Activated naive CD4-positive, alpha-beta T cell treated with anti-CD3 and anti-CD28 coated beads for 36 hours (primary cell): ENCODE measurements around the gene MAPKAPK2. TPM values are rescaled to one million over a fixed set of nuclear protein-coding genes. Genes with fewer than 3 reads are reported as not detected.

ENCODE experiments used
- CTCF ChIA-PET: fragments of 350-600 bp; sonication (Branson Sonifier 250); formaldehyde crosslinking; loops from one replicate; lab custom pipeline; 2021; ENCODE audit warnings: antibody characterized with exemption; lab: Charles Lee
- DNase-seq: peaks from one replicate; pipeline ENCODE4 v3.0.0-alpha.2; 2020
- H3K27ac Mint-ChIP-seq: one replicate; pipeline ENCODE4 v1.8.0; 2021; ENCODE audit warnings: mild to moderate bottlenecking, mixed read lengths
- H3K27me3 Mint-ChIP-seq: one replicate; pipeline ENCODE4 v1.8.0; 2021; ENCODE audit warnings: low read depth, mixed read lengths
- H3K36me3 Mint-ChIP-seq: one replicate; pipeline ENCODE4 v1.8.0; 2021; ENCODE audit warnings: low read depth, mixed read lengths
- H3K4me1 Mint-ChIP-seq: one replicate; pipeline ENCODE4 v1.8.0; 2021; ENCODE audit warnings: low read depth, mixed read lengths
- H3K4me3 Mint-ChIP-seq: one replicate; pipeline ENCODE4 v1.8.0; 2021; ENCODE audit warnings: mild to moderate bottlenecking, moderate library complexity, mixed read lengths
- H3K9me3 Mint-ChIP-seq: one replicate; pipeline ENCODE4 v1.8.0; 2021; ENCODE audit warnings: mixed read lengths
- intact Hi-C: fragments of 100-400 bp; cut with micrococcal nuclease; formaldehyde crosslinking; loops from one replicate; pipeline ENCODE4 v1.15.1; 2023
- total RNA-seq, 2 experiments: library from RNA; stranded (reverse); gene quantifications; one replicate each; pipeline ENCODE4 v1.2.3, GENCODE V29; 2021

Gene MAPKAPK2
- total RNA-seq, 2 experiments from 2014 or later: 83.4 to 85.3 TPM

- Mint-ChIP-seq H3K4me1 (peaks cover 43% of the 10 kb centered on the region), H3K4me3 (peak overlapping the region; percentile 44), H3K27ac (peak overlapping the region; percentile 68), H3K9me3 (no peaks in the 10 kb centered on the region), H3K36me3 (no peaks in the 10 kb centered on the region), H3K27me3 (peaks cover 26% of the 10 kb centered on the region)
- intact Hi-C loops: loop anchor here (1.0 kb wide), 2 partner anchors 23 to 141 kb away; no protein-coding TSS in a partner anchor
- CTCF ChIA-PET: interaction anchor here (0.7 to 8.7 kb wide), 37 partner anchors 9 to 254 kb away, joined by 3 to 133 read pairs (median 15); partner anchors contain the start of genes DYRK3, EIF2D and IKBKE
- peak; percentile 44 for DNase-seq
Observed at GRCh38 chr1:206662396-206663092, 22.2 kb upstream of the MAPKAPK2 start.

- Mint-ChIP-seq H3K27me3 (peaks cover 23% of the 10 kb centered on the region), H3K9me3 (no peaks in the 10 kb centered on the region), H3K27ac (no peak overlapping the region), H3K4me1 (peaks cover 41% of the 10 kb centered on the region), H3K36me3 (no peaks in the 10 kb centered on the region), H3K4me3 (no peak overlapping the region)
- no peak for DNase-seq
- CTCF ChIA-PET: interaction anchor here (0.6 to 8.7 kb wide), 65 partner anchors 9 to 319 kb away, joined by 3 to 133 read pairs (median 7); partner anchors contain the start of genes DYRK3, EIF2D, IKBKE and RASSF5
- intact Hi-C loops: no loop called here
Observed at GRCh38 chr1:206663362-206663761, 21.3 kb upstream of the MAPKAPK2 start.

- CTCF ChIA-PET: interaction anchor here (0.6 to 8.7 kb wide), 71 partner anchors 10 to 318 kb away, joined by 3 to 133 read pairs (median 6); partner anchors contain the start of genes DYRK3, EIF2D, IKBKE and RASSF5
Observed at GRCh38 chr1:206663832-206664652, 20.7 kb upstream of the MAPKAPK2 start.

GRCh38 chr1:206664740-206665139, 20.0 kb upstream of the MAPKAPK2 start:
- CTCF ChIA-PET: interaction anchor here (0.8 to 8.7 kb wide), 44 partner anchors 10 to 317 kb away, joined by 3 to 133 read pairs (median 13); partner anchors contain the start of genes DYRK3, EIF2D, IKBKE and RASSF5
- no peak for DNase-seq
- H3K9me3 Mint-ChIP-seq: no peaks in the 10 kb centered on the region
- H3K4me1 Mint-ChIP-seq: peaks cover 38% of the 10 kb centered on the region
- H3K27me3 Mint-ChIP-seq: peaks cover 16% of the 10 kb centered on the region
- no peak overlapping the region for H3K4me3 Mint-ChIP-seq
- intact Hi-C loops: loop anchor here (1.0 to 2.0 kb wide), 8 partner anchors 30 to 202 kb away; no protein-coding TSS in a partner anchor
- no peaks in the 10 kb centered on the region for H3K36me3 Mint-ChIP-seq
- no peak overlapping the region for H3K27ac Mint-ChIP-seq

More at GRCh38 chr1:206663832-206664652, 20.7 kb upstream of the MAPKAPK2 start:
- Mint-ChIP-seq H3K9me3 (no peaks in the 10 kb centered on the region), H3K36me3 (no peaks in the 10 kb centered on the region), H3K4me3 (peak overlapping the region; percentile 10), H3K4me1 (peaks cover 38% of the 10 kb centered on the region), H3K27me3 (peaks cover 18% of the 10 kb centered on the region), H3K27ac (no peak overlapping the region)
- peak; percentile 87 for DNase-seq
- intact Hi-C loops: loop anchor here (1.0 to 2.0 kb wide), 8 partner anchors 30 to 202 kb away; no protein-coding TSS in a partner anchor

- Mint-ChIP-seq H3K9me3 (no peaks in the 10 kb centered on the region), H3K27me3 (peaks cover 16% of the 10 kb centered on the region), H3K36me3 (no peaks in the 10 kb centered on the region), H3K4me3 (no peak overlapping the region), H3K4me1 (peaks cover 33% of the 10 kb centered on the region), H3K27ac (no peak overlapping the region)
- no peak for DNase-seq
- intact Hi-C loops: no loop called here
- CTCF ChIA-PET: interaction anchor here (1.4 to 8.7 kb wide), 12 partner anchors 9 to 174 kb away, joined by 3 to 133 read pairs (median 36); partner anchors contain the start of genes DYRK3 and EIF2D
Observed at GRCh38 chr1:206666031-206666561, 18.6 kb upstream of the MAPKAPK2 start.

- Mint-ChIP-seq H3K4me3 (no peak overlapping the region), H3K27me3 (peaks cover 16% of the 10 kb centered on the region), H3K9me3 (no peaks in the 10 kb centered on the region), H3K36me3 (no peaks in the 10 kb centered on the region), H3K4me1 (peaks cover 29% of the 10 kb centered on the region), H3K27ac (no peak overlapping the region)
- intact Hi-C loops: no loop called here
- CTCF ChIA-PET: interaction anchor here (1.2 to 8.7 kb wide), 12 partner anchors 8 to 177 kb away, joined by 3 to 133 read pairs (median 13); partner anchors contain the start of genes DYRK3 and EIF2D
- DNase-seq: no peak
Observed at GRCh38 chr1:206666954-206667665, 17.6 kb upstream of the MAPKAPK2 start.

- Mint-ChIP-seq H3K36me3 (no peaks in the 10 kb centered on the region), H3K27ac (no peak overlapping the region), H3K27me3 (peaks cover 16% of the 10 kb centered on the region), H3K4me3 (no peak overlapping the region), H3K4me1 (peaks cover 17% of the 10 kb centered on the region), H3K9me3 (no peaks in the 10 kb centered on the region)
- CTCF ChIA-PET: interaction anchor here (0.7 to 8.7 kb wide), 10 partner anchors 10 to 178 kb away, joined by 3 to 118 read pairs (median 6); partner anchors contain the start of gene DYRK3
- no peak for DNase-seq
- intact Hi-C loops: no loop called here
Observed at GRCh38 chr1:206668351-206668750, 16.4 kb upstream of the MAPKAPK2 start.

- Mint-ChIP-seq H3K27ac (no peak overlapping the region), H3K9me3 (no peaks in the 10 kb centered on the region), H3K4me3 (no peak overlapping the region), H3K27me3 (peaks cover 16% of the 10 kb centered on the region), H3K4me1 (peaks cover 11% of the 10 kb centered on the region), H3K36me3 (no peaks in the 10 kb centered on the region)
- DNase-seq: no peak
- CTCF ChIA-PET: interaction anchor here (0.6 to 8.7 kb wide), 10 partner anchors 8 to 190 kb away, joined by 3 to 118 read pairs (median 4); no protein-coding TSS in a partner anchor
- intact Hi-C loops: no loop called here
Observed at GRCh38 chr1:206668874-206669410, 15.8 kb upstream of the MAPKAPK2 start.

GRCh38 chr1:206672011-206672688, 12.6 kb upstream of the MAPKAPK2 start:
- H3K4me3 Mint-ChIP-seq: no peak overlapping the region
- no peak for DNase-seq
- H3K9me3 Mint-ChIP-seq: no peaks in the 10 kb centered on the region
- peaks cover 5% of the 10 kb centered on the region for H3K27me3 Mint-ChIP-seq
- intact Hi-C loops: no loop called here
- CTCF ChIA-PET: interaction anchor here (1.0 to 5.8 kb wide), 3 partner anchors 8 to 24 kb away, joined by 3 to 65 read pairs (median 6); no protein-coding TSS in a partner anchor
- no peaks in the 10 kb centered on the region for H3K36me3 Mint-ChIP-seq
- H3K4me1 Mint-ChIP-seq: peaks cover 7% of the 10 kb centered on the region
- no peak overlapping the region for H3K27ac Mint-ChIP-seq

- H3K4me1 Mint-ChIP-seq: peaks cover 5% of the 10 kb centered on the region
- H3K27me3 Mint-ChIP-seq: peaks cover 1% of the 10 kb centered on the region
- CTCF ChIA-PET: interaction anchor here (0.6 to 5.8 kb wide), 7 partner anchors 9 to 892 kb away, joined by 3 to 65 read pairs (median 3); no protein-coding TSS in a partner anchor
- no peaks in the 10 kb centered on the region for H3K9me3 Mint-ChIP-seq
- H3K4me3 Mint-ChIP-seq: no peak overlapping the region
- no peak for DNase-seq
- no peaks in the 10 kb centered on the region for H3K36me3 Mint-ChIP-seq
- intact Hi-C loops: no loop called here
- no peak overlapping the region for H3K27ac Mint-ChIP-seq
Observed at GRCh38 chr1:206672844-206673758, 11.6 kb upstream of the MAPKAPK2 start.
